Prostate gland (tissue), 2 donors: ENCODE data around the gene C20orf96.

Experiments
- POLR2A ChIP-seq: fragments of 450-650 bp; IDR thresholded peaks from one replicate; pipeline ENCODE4 v1.6.1; 2016; ENCODE audit warnings: antibody characterized with exemption, mild to moderate bottlenecking
- POLR2AphosphoS5 ChIP-seq: sonication (generic); formaldehyde crosslinking; IDR thresholded peaks from one replicate; pipeline ENCODE4 v1.6.1; 2017; ENCODE audit warnings: antibody characterized with exemption
- TF ChIP-seq, protein P1 (sequence below), 4 experiments: fragments of 200-600 bp in 2 of 4; fragments of 450-650 bp in 2 of 4; sonication (generic) in 2 of 4; IDR thresholded peaks; 1 replicate in 3 of 4; 2 replicates in 1 of 4; pipeline ENCODE4 v1.5.1; 2016 to 2019; ENCODE audit warnings: antibody characterized with exemption in 4 of 4, mild to moderate bottlenecking in 2 of 4, moderate library complexity in 2 of 4

DNA sequence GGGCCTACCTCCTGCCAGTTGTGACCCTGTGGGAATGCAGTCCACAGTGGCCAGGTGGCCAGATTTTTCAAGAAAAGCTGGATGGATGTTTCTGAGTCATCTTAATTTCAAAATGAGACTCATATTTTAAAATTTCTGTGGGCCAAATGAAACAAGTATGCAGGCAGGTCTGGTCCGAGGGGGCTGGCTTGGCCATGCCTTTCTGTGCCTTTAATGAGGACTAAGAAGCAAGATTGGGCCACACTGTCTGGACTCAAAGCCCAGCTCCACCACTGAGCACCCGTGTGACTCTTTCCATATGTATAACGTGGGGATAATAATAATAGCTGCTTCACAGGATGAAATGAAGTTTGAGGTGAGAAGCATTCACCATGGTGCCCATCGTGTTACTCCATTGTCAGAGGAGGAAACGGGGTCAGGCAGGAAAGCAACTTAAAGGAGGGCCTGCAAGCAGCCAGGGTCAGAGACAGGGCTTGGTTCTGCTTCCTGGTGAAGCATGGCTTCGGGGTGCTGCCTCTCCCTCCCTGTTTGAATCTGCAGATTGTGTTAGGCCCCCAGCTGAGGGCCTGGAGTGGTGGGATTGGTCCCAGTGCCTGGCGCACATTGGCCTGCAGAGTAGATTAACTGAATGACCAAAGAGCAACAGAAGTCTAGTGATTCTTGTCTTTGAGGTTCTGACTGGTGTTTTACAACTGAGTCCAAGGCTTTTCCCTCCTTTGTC lies 38.6 kb upstream of the C20orf96 start:
- TF ChIP-seq, protein P1, sequence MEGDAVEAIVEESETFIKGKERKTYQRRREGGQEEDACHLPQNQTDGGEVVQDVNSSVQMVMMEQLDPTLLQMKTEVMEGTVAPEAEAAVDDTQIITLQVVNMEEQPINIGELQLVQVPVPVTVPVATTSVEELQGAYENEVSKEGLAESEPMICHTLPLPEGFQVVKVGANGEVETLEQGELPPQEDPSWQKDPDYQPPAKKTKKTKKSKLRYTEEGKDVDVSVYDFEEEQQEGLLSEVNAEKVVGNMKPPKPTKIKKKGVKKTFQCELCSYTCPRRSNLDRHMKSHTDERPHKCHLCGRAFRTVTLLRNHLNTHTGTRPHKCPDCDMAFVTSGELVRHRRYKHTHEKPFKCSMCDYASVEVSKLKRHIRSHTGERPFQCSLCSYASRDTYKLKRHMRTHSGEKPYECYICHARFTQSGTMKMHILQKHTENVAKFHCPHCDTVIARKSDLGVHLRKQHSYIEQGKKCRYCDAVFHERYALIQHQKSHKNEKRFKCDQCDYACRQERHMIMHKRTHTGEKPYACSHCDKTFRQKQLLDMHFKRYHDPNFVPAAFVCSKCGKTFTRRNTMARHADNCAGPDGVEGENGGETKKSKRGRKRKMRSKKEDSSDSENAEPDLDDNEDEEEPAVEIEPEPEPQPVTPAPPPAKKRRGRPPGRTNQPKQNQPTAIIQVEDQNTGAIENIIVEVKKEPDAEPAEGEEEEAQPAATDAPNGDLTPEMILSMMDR (IDR thresholded peaks at IDR 0.05): no peak
- TF ChIP-seq POLR2A (no peak), POLR2AphosphoS5 (no peak)
